ENCODE measurements around the gene CACNA1C.

DNA sequence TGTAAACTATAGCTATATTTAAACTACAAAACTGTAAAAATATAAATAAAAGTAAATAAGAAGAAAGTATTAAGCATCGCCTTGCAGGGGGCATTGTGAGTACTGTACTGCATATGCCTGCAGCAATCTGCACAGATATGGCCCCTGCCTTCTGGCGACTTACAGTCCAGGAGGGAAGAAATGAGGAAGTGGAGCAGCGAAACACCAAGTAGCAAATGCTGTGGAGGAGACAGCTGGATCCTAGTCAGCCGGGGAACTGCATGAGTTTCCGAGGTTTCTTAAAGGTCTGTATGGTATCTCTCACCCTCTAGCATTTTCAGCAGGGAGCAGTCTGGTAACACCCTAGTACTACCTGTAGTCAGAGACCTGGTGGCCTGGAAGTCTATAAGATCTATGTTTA lies 256.9 kb downstream of the CACNA1C start:
- TF ChIP-seq, protein P1, sequence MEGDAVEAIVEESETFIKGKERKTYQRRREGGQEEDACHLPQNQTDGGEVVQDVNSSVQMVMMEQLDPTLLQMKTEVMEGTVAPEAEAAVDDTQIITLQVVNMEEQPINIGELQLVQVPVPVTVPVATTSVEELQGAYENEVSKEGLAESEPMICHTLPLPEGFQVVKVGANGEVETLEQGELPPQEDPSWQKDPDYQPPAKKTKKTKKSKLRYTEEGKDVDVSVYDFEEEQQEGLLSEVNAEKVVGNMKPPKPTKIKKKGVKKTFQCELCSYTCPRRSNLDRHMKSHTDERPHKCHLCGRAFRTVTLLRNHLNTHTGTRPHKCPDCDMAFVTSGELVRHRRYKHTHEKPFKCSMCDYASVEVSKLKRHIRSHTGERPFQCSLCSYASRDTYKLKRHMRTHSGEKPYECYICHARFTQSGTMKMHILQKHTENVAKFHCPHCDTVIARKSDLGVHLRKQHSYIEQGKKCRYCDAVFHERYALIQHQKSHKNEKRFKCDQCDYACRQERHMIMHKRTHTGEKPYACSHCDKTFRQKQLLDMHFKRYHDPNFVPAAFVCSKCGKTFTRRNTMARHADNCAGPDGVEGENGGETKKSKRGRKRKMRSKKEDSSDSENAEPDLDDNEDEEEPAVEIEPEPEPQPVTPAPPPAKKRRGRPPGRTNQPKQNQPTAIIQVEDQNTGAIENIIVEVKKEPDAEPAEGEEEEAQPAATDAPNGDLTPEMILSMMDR (conservative IDR thresholded peaks at IDR 0.05; ENCODE audit: low read length), result no peak
- TF ChIP-seq EZH2phosphoT487 (IDR thresholded peaks at IDR 0.05; ENCODE audit: borderline replicate concordance, low read depth, low read length), result no peak
